Upper lobe of left lung (tissue), 4 donors: Measurements from ENCODE around the gene CNOT4.

Source experiments
- POLR2A ChIP-seq, 4 donors: fragments of 450-650 bp; IDR thresholded peaks; one replicate each; pipeline ENCODE4 v1.5.1; 2016 to 2017; ENCODE audit warnings: antibody characterized with exemption in 4 of 4, mild to moderate bottlenecking in 2 of 4
- POLR2AphosphoS5 ChIP-seq, 2 donors: sonication (generic); formaldehyde crosslinking; IDR thresholded peaks; one replicate each; pipeline ENCODE4 v1.5.1; 2017; ENCODE audit warnings: antibody characterized with exemption in 2 of 2
- TF ChIP-seq, protein P1 (sequence below), 6 experiments: fragments of 450-650 bp in 4 of 6; fragments of 200-600 bp in 2 of 6; sonication (generic) in 2 of 6; IDR thresholded peaks; one replicate each; pipeline ENCODE4 v1.5.1; 2016 to 2019; ENCODE audit warnings: antibody characterized with exemption in 6 of 6

DNA sequence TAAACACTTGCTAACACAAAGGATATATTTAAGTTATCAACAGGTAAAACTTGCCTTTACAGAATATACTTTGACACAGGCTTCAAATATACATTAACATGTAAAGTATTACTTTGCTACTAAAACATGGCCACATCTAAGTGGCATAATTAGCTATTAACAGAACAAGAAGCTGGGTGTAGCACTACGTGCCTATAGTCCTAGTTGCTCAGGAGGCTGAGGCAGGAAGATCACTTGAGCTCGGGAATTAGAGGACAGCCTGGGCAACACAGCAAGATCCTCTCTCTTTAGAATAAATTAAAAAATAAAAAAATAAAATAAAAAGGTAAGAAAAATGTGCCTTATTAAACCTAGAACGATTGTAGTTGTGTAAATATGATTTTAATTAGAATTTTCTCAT is 106.6 kb downstream of the CNOT4 start:
- TF ChIP-seq, protein P1, sequence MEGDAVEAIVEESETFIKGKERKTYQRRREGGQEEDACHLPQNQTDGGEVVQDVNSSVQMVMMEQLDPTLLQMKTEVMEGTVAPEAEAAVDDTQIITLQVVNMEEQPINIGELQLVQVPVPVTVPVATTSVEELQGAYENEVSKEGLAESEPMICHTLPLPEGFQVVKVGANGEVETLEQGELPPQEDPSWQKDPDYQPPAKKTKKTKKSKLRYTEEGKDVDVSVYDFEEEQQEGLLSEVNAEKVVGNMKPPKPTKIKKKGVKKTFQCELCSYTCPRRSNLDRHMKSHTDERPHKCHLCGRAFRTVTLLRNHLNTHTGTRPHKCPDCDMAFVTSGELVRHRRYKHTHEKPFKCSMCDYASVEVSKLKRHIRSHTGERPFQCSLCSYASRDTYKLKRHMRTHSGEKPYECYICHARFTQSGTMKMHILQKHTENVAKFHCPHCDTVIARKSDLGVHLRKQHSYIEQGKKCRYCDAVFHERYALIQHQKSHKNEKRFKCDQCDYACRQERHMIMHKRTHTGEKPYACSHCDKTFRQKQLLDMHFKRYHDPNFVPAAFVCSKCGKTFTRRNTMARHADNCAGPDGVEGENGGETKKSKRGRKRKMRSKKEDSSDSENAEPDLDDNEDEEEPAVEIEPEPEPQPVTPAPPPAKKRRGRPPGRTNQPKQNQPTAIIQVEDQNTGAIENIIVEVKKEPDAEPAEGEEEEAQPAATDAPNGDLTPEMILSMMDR (IDR thresholded peaks at IDR 0.05) = no peak
- TF ChIP-seq POLR2AphosphoS5 (IDR thresholded peaks at IDR 0.05) (no peak), POLR2A (IDR thresholded peaks at IDR 0.05) (no peak)
